GM19455 (cell line): ENCODE data around the gene CLBA1.

ENCODE experiments used
- ATAC-seq: cut with Tn5 transposase; IDR thresholded peaks from one replicate; pipeline ENCODE4 v1.9.1; 2021; ENCODE audit not compliant: unreplicated experiment

The CLBA1 gene

DNA sequence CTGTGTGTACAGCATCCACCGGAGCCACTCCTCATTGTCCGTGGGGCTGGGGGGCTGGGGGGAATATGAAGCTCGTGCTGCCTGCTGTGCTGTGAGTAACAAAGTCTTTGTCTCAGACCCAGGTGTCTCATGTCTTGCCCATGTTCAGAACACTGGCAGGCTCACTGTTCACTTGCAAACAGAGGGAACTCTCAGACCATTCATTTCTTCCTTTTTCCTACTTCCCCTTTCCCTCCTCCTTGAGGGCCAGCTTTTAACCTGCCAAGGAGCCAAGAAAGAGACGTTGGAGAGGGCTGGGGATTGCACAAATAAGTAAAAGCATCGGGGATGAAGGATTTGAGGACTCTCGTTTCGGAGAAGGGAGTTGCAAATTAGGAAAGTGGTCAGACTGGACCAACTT, 58.1 kb downstream of the CLBA1 start:
- ATAC-seq, result no peak
